Measurements from ENCODE around the gene TMC7.
"Not testable (repeated sequence)": the region's sequence is repeated elsewhere in the genome, so short reads cannot be mapped to it uniquely, and the experiment has no call there.

Gene TMC7

GRCh38 chr16:18984435-18985005, 786 bp downstream of the TMC7 start:
- DNase-seq: no peak

- not testable (repeated sequence) for DNase-seq
Measured at GRCh38 chr16:18985256-18985655, 1.5 kb downstream of the TMC7 start.

DNA sequence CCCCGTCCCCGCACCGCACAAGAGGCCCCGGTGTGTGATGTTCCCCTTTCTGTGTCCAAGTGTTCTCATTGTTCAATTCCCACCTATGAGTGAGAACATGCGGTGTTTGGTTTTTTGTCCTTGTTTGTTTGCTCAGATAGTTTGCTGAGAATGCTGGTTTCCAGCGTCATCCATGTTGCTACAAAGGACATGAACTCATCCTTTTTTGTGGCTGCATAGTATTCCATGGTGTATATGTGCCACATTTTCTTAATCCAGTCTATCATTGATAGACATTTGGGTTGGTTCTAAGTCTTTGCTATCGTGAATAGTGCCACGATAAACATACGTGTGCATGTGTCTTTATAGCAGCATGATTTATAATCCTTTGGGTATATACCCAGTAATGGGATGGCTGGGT, 8.0 kb downstream of the TMC7 start:
- not testable (repeated sequence) for DNase-seq

- DNase-seq: not testable (repeated sequence)
Measured at GRCh38 chr16:18993531-18993930, 9.8 kb downstream of the TMC7 start.

GRCh38 chr16:18994181-18994580, 10.4 kb downstream of the TMC7 start:
- not testable (repeated sequence) for DNase-seq

GRCh38 chr16:18995406-18995805, 11.7 kb downstream of the TMC7 start:
- DNase-seq: not testable (repeated sequence)

DNA sequence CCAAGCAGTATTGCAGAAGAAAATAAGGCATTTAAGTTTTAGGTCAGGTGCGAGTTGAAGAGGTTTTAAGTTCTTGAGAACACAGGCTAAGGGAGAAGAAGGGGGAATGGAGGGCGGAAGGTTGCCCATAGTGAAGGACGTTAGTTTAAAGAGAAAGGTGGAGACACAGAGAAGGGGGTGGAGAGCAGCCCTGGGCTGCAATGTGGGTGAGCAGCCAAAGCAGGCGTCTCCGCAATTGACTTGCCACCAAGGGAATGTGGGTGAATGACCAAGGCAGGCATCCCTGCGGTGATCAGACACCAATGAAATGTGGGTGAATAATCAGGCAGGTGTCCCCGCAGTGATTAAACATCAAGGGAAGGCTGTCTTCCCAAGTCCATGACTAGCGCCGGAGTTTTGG, 12.8 kb downstream of the TMC7 start:
- not testable (repeated sequence) for DNase-seq

GRCh38 chr16:18997001-18997400, 13.3 kb downstream of the TMC7 start:
- DNase-seq: not testable (repeated sequence)

DNA sequence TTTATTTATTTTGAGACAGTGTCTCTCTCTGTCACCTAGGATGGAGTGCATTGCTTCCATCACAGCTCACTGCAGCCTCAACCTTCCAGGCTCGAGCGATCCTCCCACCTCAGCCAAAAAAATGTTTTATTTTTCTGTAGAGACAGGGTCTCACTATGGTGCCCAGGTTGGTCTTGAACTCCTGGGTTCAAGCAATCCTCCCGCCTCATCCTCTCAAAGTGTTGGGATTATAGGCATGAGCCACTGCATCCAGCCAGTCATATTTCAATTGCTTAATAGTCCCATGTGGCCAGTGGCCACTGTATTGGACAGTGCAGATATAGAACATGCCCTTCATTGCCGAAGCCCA, 15.3 kb downstream of the TMC7 start:
- no peak for DNase-seq

- DNase-seq: no peak
Measured at GRCh38 chr16:19001788-19002187, 18.1 kb downstream of the TMC7 start.

DNA sequence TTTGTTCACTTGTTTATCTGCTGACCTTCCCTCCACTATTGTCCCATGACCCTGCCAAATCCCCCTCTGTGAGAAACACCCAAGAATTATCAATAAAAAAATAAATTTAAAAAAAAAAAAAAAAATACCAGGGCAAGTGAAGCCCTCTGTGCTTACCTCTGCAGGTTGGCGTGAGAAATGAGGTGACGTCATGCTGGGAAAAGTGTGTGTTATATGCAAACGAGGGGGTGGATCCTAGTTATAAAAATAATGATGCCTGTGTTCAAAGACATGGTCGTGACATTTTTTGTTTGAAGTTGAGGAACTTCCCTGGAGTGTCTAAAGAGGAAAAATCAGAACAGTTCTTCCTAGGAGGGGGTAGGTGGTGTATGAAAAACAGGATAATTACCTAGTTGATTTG, 20.2 kb downstream of the TMC7 start:
- no peak for DNase-seq

GRCh38 chr16:19005561-19006445, 22.1 kb downstream of the TMC7 start:
- DNase-seq: no peak

GRCh38 chr16:19006446-19007315, 22.9 kb downstream of the TMC7 start:
- DNase-seq: no peak

- DNase-seq: no peak
Measured at GRCh38 chr16:19008245-19009169, 24.8 kb downstream of the TMC7 start.

- DNase-seq: no peak
Measured at GRCh38 chr16:19011169-19011731, 27.5 kb downstream of the TMC7 start.

GRCh38 chr16:19014461-19014860, 30.7 kb downstream of the TMC7 start:
- DNase-seq: no peak

DNA sequence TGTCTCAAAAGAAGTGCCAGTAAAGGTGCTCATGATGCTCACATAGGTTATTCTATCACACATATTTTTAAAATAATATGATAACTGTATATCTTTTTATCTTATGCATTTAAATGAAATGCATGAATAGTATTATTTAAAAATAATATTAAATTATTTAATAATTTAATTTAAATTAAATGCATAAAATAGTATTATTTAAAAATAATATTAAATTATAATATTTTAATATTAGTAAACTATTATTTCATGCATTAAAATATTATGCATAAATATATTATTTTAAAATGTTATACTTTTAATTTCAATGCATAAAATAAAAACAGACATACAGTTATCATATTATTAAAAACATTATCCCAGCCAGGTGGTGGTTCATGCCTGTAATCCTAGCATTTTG, 33.4 kb downstream of the TMC7 start:
- DNase-seq: no peak

DNA sequence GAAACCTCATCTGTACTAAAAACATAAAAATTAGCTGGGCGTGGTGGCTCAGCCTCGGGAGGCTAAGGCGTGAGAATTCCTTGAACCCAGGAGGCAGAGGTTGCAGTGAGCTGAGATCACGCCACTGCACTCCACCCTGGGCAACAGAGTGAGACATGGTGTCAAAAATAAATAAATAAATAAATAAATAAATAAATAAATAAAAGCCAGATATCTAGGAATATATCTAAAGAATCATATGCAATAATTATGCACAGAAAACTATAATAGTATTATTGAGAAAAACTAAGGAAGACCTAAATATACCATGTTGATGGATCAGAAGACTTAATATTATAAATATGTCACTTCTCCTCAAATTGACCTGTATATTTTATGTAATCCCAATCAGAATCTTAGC, 37.0 kb downstream of the TMC7 start:
- no peak for DNase-seq

GRCh38 chr16:19021747-19022146, 38.0 kb downstream of the TMC7 start:
- no peak for DNase-seq

GRCh38 chr16:19027416-19027815, 43.7 kb downstream of the TMC7 start:
- no peak for DNase-seq

DNA sequence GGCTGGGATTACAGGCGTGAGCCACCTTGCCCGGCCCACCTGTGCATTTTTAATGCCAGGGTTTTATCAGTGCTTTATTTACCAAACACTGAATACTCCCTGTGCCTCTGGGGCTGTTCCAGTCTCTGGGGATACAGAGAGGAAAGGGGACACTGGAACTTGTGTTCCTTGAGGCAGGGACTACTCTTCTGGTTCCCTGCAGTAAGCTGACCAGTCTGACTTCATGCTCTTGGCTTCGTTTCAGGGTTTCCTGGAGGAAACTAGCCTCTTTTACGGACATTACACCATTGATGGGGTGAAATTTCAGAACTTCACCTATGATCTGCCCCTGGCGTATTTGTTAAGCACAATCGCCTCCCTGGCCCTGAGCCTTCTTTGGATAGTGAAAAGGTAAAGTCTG, 46.2 kb downstream of the TMC7 start:
- DNase-seq: no peak

GRCh38 chr16:19031738-19032137, 48.0 kb downstream of the TMC7 start:
- DNase-seq: no peak

Data from activated CD8-positive, alpha-beta memory T cell treated with anti-CD3 and anti-CD28 coated beads for 24 hours (primary cell).